GM12865 (cell line): ENCODE data around the gene STK39.

Experiments used
- DNase-seq: peaks from one replicate; pipeline ENCODE4 v3.0.0; 2010; ENCODE audit warnings: low read depth
- H3K4me3 ChIP-seq: 2 replicates; pipeline ENCODE4 v1.5.1; 2011; ENCODE audit warnings: mild to moderate bottlenecking, low read depth, low read length, control low read depth
- CTCF ChIP-seq: IDR thresholded peaks from 2 replicates; pipeline ENCODE4 v1.5.1; 2011; ENCODE audit warnings: low read length, control low read depth, low read depth, inconsistent platforms; ENCODE audit not compliant: insufficient read depth; ENCODE audit errors: missing control alignments

Gene STK39

DNA sequence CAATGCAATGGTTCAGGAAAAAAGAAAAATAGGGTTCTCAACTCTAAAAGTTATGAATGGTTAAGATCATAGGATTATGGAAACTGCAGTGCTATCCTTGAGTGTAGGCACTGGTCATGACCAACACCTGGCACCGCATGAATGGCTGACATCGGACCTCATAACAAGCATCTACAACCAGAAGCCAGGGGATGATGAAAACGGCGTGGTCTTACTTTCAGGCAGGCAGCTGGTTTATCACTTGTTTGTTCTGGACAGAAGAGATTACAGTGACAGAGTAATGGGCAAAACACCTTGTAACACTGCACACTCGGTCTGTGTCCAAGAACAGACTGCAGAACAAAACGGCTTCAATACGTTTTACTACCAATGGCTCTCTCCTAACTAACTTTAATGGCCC is 132.8 kb downstream of the STK39 start:
- no peak for DNase-seq
- no peak overlapping the region for H3K4me3 ChIP-seq
- no peak for TF ChIP-seq CTCF

DNA sequence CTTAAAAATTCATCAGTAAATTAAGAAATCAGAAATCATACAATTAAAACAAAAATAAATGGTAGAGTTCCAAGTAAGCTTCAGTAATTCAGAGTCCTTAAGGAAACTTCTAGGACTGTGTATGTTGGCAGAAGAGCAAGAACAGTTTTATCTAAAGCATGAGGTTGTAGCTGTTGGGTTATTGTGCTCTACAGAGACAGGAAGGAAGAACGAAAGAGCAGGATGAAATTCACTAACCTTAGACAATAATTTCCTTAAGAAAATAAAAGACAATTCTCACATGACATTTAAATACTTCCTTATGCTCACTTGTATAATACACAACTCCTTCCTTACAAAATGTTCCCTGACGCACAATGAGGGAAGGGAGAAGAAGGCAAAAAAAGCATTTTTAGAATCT is 133.4 kb downstream of the STK39 start:
- no peak for TF ChIP-seq CTCF
- DNase-seq = no peak
- H3K4me3 ChIP-seq = no peak overlapping the region

DNA sequence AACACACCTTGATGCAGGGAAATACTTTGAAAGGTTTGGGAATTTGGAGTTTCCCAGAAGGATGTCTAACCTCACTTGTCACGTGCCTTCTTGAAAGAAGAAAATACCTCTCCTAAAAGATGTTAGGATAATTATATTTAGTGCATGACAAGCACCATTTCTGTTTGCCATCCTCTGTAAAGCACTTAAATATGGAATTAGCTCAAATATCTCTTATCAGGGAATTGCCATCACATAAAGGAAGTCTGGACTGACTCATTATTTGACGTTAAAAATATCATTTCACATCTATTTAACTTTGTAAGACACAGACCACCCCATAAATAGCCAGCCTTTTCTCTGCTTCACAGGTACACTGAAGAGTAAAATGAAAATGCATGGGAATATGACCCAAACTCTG is 140.1 kb downstream of the STK39 start:
- no peak for TF ChIP-seq CTCF
- no peak overlapping the region for H3K4me3 ChIP-seq
- DNase-seq = no peak

- TF ChIP-seq CTCF = no peak
- no peak overlapping the region for H3K4me3 ChIP-seq
- DNase-seq = no peak
Observed at GRCh38 chr2:168105127-168105683, 142.2 kb downstream of the STK39 start.

- TF ChIP-seq CTCF = no peak
- no peak for DNase-seq
- H3K4me3 ChIP-seq = no peak overlapping the region
Observed at GRCh38 chr2:168097431-168097830, 150.0 kb downstream of the STK39 start.

DNA sequence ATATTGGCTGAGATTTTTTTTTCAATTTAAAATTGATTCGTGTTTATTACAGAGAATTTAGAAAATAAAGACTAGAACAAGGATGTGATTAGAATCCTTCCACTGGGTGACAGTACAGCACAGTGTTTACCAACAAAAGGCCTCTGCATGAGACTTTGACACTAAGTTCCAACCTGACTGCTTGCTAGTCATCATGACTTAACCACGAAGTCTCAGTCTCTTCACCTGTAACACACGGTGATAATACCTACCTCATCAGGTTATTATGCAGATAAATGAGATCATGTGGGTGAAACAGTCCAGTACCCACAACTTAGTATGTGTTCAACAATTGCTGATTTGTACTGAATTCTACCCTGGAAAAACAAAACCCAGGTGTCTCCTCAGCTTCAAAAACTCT is 151.2 kb downstream of the STK39 start:
- no peak for DNase-seq
- TF ChIP-seq CTCF = no peak
- no peak overlapping the region for H3K4me3 ChIP-seq

DNA sequence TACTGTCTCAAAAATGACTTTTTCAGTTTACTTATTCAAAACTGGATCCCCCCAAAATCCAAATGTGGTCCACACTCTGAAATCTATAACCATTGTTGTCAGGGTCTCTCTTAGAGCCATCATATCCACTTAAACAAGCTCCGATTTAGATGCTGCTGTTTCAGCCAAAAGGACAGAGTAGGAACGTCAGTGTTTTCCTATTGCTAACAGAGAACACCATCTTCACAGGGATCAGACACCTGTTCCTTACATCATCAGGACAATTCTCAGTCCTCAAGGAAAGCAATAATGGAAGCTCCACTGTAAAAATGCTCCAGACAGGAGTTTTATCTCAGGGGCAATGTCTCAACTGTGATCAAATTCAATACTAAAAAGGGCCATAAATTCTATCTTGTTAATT is 155.4 kb downstream of the STK39 start:
- no peak for TF ChIP-seq CTCF
- H3K4me3 ChIP-seq = no peak overlapping the region
- no peak for DNase-seq
